ENCODE data around the gene TIRAP. TPM values are rescaled to one million over a fixed set of nuclear protein-coding genes. Genes with fewer than 3 reads are reported as not detected.

Gene TIRAP
- total RNA-seq, 1 donor from 2014 or later = 13.7 TPM

DNA sequence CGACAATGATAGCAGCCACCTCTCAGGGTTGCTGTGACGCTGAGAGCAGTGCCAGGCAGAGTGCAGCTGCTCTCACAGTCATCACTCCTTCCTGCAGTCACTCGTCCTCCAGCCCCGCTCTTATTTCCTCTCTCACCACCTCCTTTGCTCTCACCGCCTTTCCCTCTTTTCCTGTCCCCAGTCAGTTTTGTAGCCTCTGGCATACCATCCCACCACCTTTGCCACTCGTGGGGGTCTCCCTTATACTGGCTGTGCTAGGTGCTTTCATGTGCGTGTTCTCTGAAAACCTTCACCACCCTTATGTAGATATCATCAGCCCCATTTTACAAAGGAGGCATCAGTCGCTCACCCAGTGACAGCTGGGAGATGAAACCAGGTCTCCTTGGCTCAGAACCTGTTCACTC, 53.2 kb downstream of the TIRAP start:
- Histone ChIP-seq H3K27me3 (no peaks in the 10 kb centered on the region), H3K4me3 (no peak overlapping the region), H3K4me1 (peaks cover 12% of the 10 kb centered on the region), H3K27ac (peak overlapping the region; percentile 11), H3K36me3 (peaks cover 23% of the 10 kb centered on the region), H3K9me3 (no peaks in the 10 kb centered on the region)
- no peak for ATAC-seq
- TF ChIP-seq, protein P1, sequence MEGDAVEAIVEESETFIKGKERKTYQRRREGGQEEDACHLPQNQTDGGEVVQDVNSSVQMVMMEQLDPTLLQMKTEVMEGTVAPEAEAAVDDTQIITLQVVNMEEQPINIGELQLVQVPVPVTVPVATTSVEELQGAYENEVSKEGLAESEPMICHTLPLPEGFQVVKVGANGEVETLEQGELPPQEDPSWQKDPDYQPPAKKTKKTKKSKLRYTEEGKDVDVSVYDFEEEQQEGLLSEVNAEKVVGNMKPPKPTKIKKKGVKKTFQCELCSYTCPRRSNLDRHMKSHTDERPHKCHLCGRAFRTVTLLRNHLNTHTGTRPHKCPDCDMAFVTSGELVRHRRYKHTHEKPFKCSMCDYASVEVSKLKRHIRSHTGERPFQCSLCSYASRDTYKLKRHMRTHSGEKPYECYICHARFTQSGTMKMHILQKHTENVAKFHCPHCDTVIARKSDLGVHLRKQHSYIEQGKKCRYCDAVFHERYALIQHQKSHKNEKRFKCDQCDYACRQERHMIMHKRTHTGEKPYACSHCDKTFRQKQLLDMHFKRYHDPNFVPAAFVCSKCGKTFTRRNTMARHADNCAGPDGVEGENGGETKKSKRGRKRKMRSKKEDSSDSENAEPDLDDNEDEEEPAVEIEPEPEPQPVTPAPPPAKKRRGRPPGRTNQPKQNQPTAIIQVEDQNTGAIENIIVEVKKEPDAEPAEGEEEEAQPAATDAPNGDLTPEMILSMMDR (IDR thresholded peaks at IDR 0.05) = no peak
- intact Hi-C loops (cut with DNase I) = no loop called here
- no peak for DNase-seq

DNA sequence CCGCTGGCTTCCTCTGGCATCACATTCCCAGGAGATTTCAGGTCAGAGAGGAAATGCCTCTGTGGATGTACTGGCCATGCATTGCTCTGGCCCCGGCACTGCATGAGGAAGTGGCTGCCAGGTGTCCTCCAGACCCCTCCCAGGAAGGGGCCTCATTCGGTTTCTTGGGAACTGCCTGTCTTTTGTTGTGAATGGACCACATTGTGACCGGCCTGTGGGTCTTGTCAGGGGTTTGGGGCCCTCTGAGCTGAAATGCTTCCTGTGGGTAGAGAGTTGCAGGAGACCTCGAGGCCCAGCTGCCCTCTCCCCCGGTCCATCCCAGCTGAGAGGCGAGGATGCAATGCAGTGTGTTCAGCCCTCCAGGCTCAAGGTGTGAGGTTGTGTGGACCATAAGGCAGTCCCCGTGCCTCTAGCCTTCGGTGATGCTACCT, 53.8 kb downstream of the TIRAP start:
- ATAC-seq (no peak), DNase-seq (peak; percentile 46)
- peaks cover 12% of the 10 kb centered on the region for H3K4me1 ChIP-seq
- TF ChIP-seq, protein P1 (IDR thresholded peaks at IDR 0.05) = no peak
- intact Hi-C loops (cut with DNase I) = no loop called here
- H3K27ac ChIP-seq = peak overlapping the region; percentile 11
- no peaks in the 10 kb centered on the region for H3K9me3 ChIP-seq
- H3K27me3 ChIP-seq = no peaks in the 10 kb centered on the region
- peaks cover 25% of the 10 kb centered on the region for H3K36me3 ChIP-seq
- H3K4me3 ChIP-seq = no peak overlapping the region

DNA sequence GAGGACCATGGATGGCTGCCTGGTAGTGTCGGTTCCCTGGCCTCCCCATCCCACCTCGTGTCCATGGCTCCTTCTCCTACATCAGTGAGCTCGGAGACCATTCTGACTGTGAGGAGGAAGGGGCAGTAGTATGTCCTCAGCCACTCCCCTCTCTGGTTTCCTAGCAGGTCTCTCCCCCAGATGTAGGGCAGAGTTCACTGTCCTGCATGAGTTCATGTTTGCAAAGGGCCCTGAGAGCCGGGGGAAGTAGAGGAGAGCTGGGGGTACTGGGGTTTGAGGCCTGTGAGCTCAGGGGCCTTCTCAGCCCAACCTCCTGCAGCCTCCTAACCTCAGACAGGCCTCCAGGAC, 54.2 kb downstream of the TIRAP start:
- DNase-seq (no peak), ATAC-seq (no peak)
- H3K27ac ChIP-seq = no peak overlapping the region
- TF ChIP-seq, protein P1 (IDR thresholded peaks at IDR 0.05) = no peak
- H3K9me3 ChIP-seq = no peaks in the 10 kb centered on the region
- peaks cover 12% of the 10 kb centered on the region for H3K4me1 ChIP-seq
- intact Hi-C loops (cut with DNase I) = no loop called here
- H3K4me3 ChIP-seq = no peak overlapping the region
- H3K36me3 ChIP-seq = peaks cover 22% of the 10 kb centered on the region
- H3K27me3 ChIP-seq = no peaks in the 10 kb centered on the region

DNA sequence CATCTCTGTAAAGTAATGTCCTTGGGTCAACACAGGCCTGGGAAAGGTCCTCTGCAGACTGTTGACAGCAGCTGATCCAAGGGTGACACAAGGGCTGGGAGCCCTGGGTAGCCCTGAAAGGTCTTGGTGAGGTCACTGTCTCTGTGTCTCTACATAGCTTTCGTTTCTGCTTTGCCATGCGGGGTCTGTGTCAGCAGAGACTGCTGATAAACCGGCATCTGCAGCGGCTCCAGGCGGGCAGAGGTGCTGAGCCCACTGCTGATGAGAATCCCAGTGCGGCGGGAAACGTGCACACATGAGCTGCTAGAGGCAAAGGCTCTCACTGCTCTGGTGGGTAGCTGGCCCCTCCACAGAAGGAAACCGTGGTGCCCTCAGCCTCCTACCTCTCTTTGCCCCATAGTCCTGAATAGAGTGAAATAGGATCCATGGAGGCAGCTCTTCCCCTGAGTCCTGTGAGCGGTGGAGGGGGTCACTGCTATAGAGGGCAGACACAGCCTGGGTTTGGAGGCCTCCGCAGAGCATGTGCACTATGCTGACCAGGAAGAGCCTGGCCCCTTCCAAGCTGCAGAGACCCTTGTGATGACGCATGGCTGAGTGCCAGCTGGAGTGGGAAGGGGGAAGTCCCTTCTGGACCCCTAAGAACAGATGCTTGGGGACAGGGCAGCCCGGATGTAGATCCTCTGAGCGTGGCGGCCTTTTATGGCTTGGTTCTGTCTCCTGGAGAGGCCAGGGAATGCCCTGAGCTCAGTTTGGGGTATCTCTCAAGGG, 54.8 kb downstream of the TIRAP start:
- DNase-seq (peak; percentile 57), ATAC-seq (no peak)
- no peaks in the 10 kb centered on the region for H3K27me3 ChIP-seq
- TF ChIP-seq, protein P1 (IDR thresholded peaks at IDR 0.05) = no peak
- no peaks in the 10 kb centered on the region for H3K9me3 ChIP-seq
- intact Hi-C loops (cut with DNase I) = no loop called here
- H3K27ac ChIP-seq = no peak overlapping the region
- peaks cover 12% of the 10 kb centered on the region for H3K4me1 ChIP-seq
- peaks cover 17% of the 10 kb centered on the region for H3K36me3 ChIP-seq
- H3K4me3 ChIP-seq = no peak overlapping the region

DNA sequence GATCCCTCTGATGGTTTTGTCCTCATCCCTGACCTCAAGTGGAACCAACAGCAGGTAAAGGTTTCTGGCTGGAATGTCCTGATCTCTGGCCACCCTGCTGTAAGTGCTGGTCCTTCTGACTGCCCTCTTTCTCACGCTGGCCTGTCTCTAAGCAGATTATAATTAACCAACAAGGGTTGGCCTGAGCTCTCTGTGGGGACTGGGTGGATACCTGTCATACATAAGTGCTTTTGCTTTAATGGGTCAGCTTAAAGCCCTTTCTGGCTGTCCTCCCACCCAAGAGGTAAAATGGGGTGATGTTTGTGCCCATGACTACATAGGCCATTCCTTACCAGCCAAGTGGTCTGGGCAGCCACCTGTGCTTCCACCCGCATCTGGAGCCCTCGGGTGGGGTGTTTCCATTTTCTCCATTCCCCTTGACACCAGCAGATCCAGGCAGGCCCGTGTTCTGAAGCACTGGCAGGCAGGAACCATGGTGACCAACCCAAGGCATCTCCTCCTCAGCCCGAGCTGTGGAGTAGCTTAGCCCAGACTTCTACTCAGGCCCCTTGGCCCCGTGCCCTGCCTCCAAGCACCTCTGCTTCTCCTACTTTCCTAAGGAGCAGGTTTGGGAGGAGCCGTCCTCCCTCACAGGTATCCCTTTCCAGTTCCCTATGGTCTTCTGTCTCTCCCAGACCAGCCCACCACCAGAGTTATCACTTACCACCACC, 55.6 kb downstream of the TIRAP start:
- Histone ChIP-seq H3K4me3 (no peak overlapping the region), H3K4me1 (peaks cover 12% of the 10 kb centered on the region), H3K36me3 (peaks cover 23% of the 10 kb centered on the region), H3K9me3 (no peaks in the 10 kb centered on the region), H3K27ac (no peak overlapping the region), H3K27me3 (no peaks in the 10 kb centered on the region)
- ATAC-seq = peak; percentile 19
- DNase-seq = peak; percentile 70
- TF ChIP-seq, protein P1 (IDR thresholded peaks at IDR 0.05) = no peak
- intact Hi-C loops (cut with DNase I) = no loop called here

Measured in upper lobe of right lung (tissue), 1 donor.